Right lobe of liver (tissue), 6 donors: ENCODE data around the gene ZCCHC8. TPM values are rescaled to one million over a fixed set of nuclear protein-coding genes. Genes with fewer than 3 reads are reported as not detected.

Source experiments
- ATAC-seq, 4 donors: fragments of 200-7000 bp; cut with Tn5 transposase; one replicate each; pipeline ENCODE4 v1.9.1; 2020; ENCODE audit warnings: mild to moderate bottlenecking in 4 of 4, moderate library complexity in 4 of 4
- DNase-seq, 3 donors: peaks; one replicate each; pipeline ENCODE4 v3.0.0-alpha.2; 2020
- H3K27ac ChIP-seq, 3 donors: fragments of 200-600 bp; one replicate each; pipeline ENCODE4 v1.8.0; 2022
- H3K27me3 ChIP-seq, 2 donors: fragments of 200-600 bp; one replicate each; pipeline ENCODE4 v1.8.0; 2022
- H3K36me3 ChIP-seq, 4 donors: fragments of 200-600 bp; sonication (generic) in 1 of 4; one replicate each; pipeline versions ENCODE4 v1.5.1 to v1.8.0; 2017 to 2022; ENCODE audit warnings: control low read depth in 1 of 4
- H3K4me1 ChIP-seq, 4 donors: fragments of 200-600 bp; sonication (generic) in 1 of 4; one replicate each; pipeline versions ENCODE4 v1.5.1 to v1.8.0; 2017 to 2022; ENCODE audit warnings: control low read depth in 1 of 4
- H3K4me3 ChIP-seq, 3 donors: fragments of 200-600 bp; one replicate each; pipeline ENCODE4 v1.8.0; 2022
- H3K9me3 ChIP-seq, 4 donors: fragments of 200-600 bp; sonication (generic) in 1 of 4; one replicate each; pipeline versions ENCODE4 v1.5.1 to v1.8.0; 2017 to 2022; ENCODE audit warnings: control low read depth in 1 of 4
- POLR2A ChIP-seq: fragments of 450-650 bp; IDR thresholded peaks from one replicate; pipeline ENCODE4 v1.6.1; 2017; ENCODE audit warnings: antibody characterized with exemption, mild to moderate bottlenecking
- WGBS: methylation state at CpG from one replicate; pipeline ENCODE4 v1.1.6; 2018; ENCODE audit warnings: low coverage, low lambda C conversion rate; ENCODE audit not compliant: insufficient coverage; ENCODE audit errors: missing lambda C conversion rate; 5-methylcytosine and 5-hydroxymethylcytosine counted together
- intact Hi-C, 2 donors: fragments of 100-400 bp; cut with DNase I; formaldehyde crosslinking; loops; one replicate each; pipeline versions ENCODE4 v1.11.2 to v1.14.1; 2022
- small RNA-seq, 2 experiments: library from RNA; depleted of rRNA; stranded (forward); fragments of <200 nt; gene quantifications; one replicate each; pipeline ENCODE3, GENCODE V24; 2016
- total RNA-seq, 6 experiments: library from RNA; depleted of rRNA in 2 of 6; stranded (reverse); fragments of >200 nt in 2 of 6; fragmentation: NEBNext Ultra II Directional in 3 of 6; extraction: Animal tissue kit (Norgen Biotek cat#: 25700) in 3 of 6; gene quantifications; one replicate each; pipeline versions ENCODE4 v1.1.0 to v1.2.4, GENCODE V29; 2016 to 2023
- TF ChIP-seq, protein P1 (sequence below), 4 donors: fragments of 200-600 bp in 3 of 4; fragments of 450-650 bp in 1 of 4; IDR thresholded peaks; one replicate each; pipeline versions ENCODE4 v1.5.1 to v1.8.0; 2016 to 2022; ENCODE audit warnings: antibody characterized with exemption in 4 of 4, mild to moderate bottlenecking in 2 of 4
- donor health status: DM: no; HTN: yes; CAD: no.
- donor health status: DM: no; HTN: no; CAD: no.
- donor health status: DM: no; HTN: no; CAD: no.
- donor health status: DM: no; HTN: yes; CAD: no.
- donor health status: DM: no; HTN: yes; CAD: no.

The ZCCHC8 gene
- total RNA-seq, 6 experiments from 2014 or later: 8.5 to 13.0 (median 9.3) TPM

DNA sequence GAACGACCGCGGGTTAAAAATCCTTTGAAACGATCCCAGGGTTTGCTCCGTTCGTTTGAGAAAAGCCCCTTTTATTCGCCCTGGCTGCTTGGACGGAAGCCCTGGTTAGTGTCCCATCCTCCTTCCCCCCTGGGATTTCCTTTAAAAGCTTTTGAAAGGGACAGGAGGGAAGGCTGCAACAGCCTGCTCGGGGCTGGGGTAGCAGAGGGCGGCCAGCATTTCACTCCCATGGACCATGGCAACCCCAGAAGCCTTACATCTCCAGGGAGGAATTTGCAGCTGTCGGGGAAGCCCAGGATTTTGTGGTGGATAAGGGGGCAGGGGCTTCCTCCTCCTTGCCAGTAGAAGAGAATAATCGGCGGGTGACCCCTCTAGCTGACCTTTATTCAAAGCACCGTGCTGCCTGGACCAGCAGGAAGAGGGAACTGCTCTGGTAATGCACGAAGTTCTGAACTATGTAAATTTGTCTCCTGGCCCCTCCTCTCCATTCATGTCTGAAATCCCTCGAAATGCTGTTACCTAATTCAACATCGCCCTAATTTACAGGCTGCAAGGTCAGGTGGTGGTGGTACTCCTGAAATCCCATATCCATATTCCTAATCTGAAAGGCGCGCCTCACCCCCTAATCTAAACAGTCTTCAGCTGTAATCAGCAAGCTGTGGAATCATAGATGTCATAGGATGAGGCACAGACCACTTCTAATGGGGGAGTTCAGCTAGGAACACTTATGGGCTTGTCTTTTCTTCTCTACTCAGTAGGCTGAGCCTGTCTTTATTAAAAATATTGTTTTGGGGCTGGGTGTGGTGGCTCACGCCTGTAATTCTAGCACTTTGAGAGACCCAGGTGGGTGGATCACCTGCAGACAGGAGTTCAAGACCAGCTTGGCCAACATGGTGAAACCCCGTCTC is 77.2 kb downstream of the ZCCHC8 start:
- TF ChIP-seq, protein P1, sequence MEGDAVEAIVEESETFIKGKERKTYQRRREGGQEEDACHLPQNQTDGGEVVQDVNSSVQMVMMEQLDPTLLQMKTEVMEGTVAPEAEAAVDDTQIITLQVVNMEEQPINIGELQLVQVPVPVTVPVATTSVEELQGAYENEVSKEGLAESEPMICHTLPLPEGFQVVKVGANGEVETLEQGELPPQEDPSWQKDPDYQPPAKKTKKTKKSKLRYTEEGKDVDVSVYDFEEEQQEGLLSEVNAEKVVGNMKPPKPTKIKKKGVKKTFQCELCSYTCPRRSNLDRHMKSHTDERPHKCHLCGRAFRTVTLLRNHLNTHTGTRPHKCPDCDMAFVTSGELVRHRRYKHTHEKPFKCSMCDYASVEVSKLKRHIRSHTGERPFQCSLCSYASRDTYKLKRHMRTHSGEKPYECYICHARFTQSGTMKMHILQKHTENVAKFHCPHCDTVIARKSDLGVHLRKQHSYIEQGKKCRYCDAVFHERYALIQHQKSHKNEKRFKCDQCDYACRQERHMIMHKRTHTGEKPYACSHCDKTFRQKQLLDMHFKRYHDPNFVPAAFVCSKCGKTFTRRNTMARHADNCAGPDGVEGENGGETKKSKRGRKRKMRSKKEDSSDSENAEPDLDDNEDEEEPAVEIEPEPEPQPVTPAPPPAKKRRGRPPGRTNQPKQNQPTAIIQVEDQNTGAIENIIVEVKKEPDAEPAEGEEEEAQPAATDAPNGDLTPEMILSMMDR (IDR thresholded peaks at IDR 0.05): no peak
- TF ChIP-seq POLR2A: peak; percentile 47
- DNase-seq (peak in 2 of 3 donors; percentile 51 to 59), ATAC-seq (peak; percentile 28 to 53 (median 52))
- 9% methylated on average over 18 of the region's 21 CpGs for WGBS
- intact Hi-C loops: no loop called here
- Histone ChIP-seq H3K9me3 (no peaks in the 10 kb centered on the region), H3K36me3 (no peaks in the 10 kb centered on the region), H3K27me3 (no peaks in the 10 kb centered on the region), H3K4me3 (peak overlapping the region; percentile 44 to 89 (median 56)), H3K27ac (peak overlapping the region; percentile 15 to 98 (median 64)), H3K4me1 (peaks cover 0 to 31% (median 11%) of the 10 kb centered on the region in 4 donors)

DNA sequence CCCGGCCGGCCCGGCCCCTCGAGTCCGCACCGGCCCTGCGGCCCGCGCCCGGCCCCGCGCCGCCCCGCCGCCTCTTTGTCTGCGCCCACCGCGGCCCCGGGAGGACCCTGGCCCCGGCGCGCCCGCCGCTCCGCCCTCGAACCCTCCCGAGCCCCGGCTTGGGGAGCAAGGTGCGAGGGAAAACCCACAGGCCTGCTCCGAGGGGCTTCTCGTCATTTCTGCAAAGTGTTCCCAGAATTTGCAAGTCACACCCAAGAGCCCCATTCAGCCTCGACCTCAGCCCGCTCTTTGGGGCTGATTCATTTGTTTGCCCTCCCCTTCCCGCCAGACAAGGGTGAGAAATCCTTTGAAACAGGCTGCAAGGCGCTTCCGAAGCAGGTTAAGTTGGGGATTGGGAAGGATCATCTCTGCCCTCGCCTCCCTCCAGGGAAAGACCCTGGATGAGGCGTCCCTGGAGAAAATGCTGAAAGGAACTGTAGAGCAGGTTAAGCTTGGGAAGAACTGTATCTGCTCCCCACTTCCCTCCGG is 77.9 kb downstream of the ZCCHC8 start:
- DNase-seq: peak in 1 of 3 donors; percentile 56
- H3K4me3 ChIP-seq: peak overlapping the region; percentile 44 to 89 (median 56)
- H3K27me3 ChIP-seq: no peaks in the 10 kb centered on the region
- ATAC-seq: peak in 2 of 4 donors; percentile 1 to 24
- no peaks in the 10 kb centered on the region for H3K9me3 ChIP-seq
- H3K36me3 ChIP-seq: no peaks in the 10 kb centered on the region
- H3K4me1 ChIP-seq: peaks cover 0 to 38% (median 15%) of the 10 kb centered on the region in 4 donors
- peak overlapping the region; percentile 15 to 98 (median 64) for H3K27ac ChIP-seq
- intact Hi-C loops: no loop called here
- TF ChIP-seq, protein P1 (IDR thresholded peaks at IDR 0.05): no peak
- TF ChIP-seq POLR2A: no peak
- WGBS: 0% methylated on average over 11 of the region's 39 CpGs

- Histone ChIP-seq H3K36me3 (no peaks in the 10 kb centered on the region), H3K9me3 (no peaks in the 10 kb centered on the region), H3K27ac (peak within 1 kb of the TSS; percentile 87 to 98 (median 98)), H3K4me3 (peak within 1 kb of the TSS; percentile 88 to 92 (median 89)), H3K27me3 (no peaks in the 10 kb centered on the region), H3K4me1 (peaks cover 0 to 39% (median 16%) of the 10 kb centered on the region in 4 donors)
- intact Hi-C loops: no loop called here
- TF ChIP-seq, protein P1 (IDR thresholded peaks at IDR 0.05): peak; percentile 22 to 39 (median 32)
- TF ChIP-seq POLR2A: peak; percentile 89
- DNase-seq (peak; percentile 71 to 76 (median 76)), ATAC-seq (peak; percentile 54 to 76 (median 70))
- WGBS: 0% methylated on average over 12 of the region's 118 CpGs
Measured at GRCh38 chr12:122421821-122422729, 78.7 kb downstream of the ZCCHC8 start, which contains the start of gene CLIP1. Gene CLIP1, minus strand, starts transcription at chr12:122422669. Its CDS starts 42,217 bp downstream, at chr12:122380452.

Small RNA genes within 50 kb of the gene (small RNA-seq; reads per million reads assigned to genes)
- gene RF00411: 0 reads per million in 2 experiments

Other genes with a start within 250 kb of the ZCCHC8 start
- gene VPS33A, start 234.4 kb downstream of the ZCCHC8 start, total RNA-seq: 10 to 100 TPM in 4 of 6 experiments, 1 to 10 TPM in 2; 8.5 to 14.7 (median 11.6) TPM
- 10 to 100 TPM; 35.4 to 63.4 (median 43.1) TPM for gene CLIP1, start 78.3 kb downstream of the ZCCHC8 start, total RNA-seq
- 10 to 100 TPM; 17.6 to 27.7 (median 23.4) TPM for gene RSRC2, start 26.0 kb upstream of the ZCCHC8 start, total RNA-seq
- gene KNTC1, start 26.3 kb upstream of the ZCCHC8 start, total RNA-seq: 10 to 100 TPM in 1 of 6 experiments, 1 to 10 TPM in 5; 2.1 to 10.7 (median 3.5) TPM
- gene HCAR2, start 202.4 kb upstream of the ZCCHC8 start, total RNA-seq: 1 to 10 TPM in 1 of 6 experiments, under 1 TPM in 3, not detected in 2; 0.14 to 4.5 (median 0.41) TPM
- 1 to 10 TPM in 1 of 6 experiments, under 1 TPM in 3, not detected in 2; 0.11 to 4.2 (median 0.36) TPM for gene HCAR3, start 215.9 kb upstream of the ZCCHC8 start, total RNA-seq
- not detected for gene HCAR1, start 229.9 kb upstream of the ZCCHC8 start, total RNA-seq